ENCODE results near the gene TMCO5A.
A peak's percentile ranks its signal among the peaks of the same experiment; 100 is the strongest.

Gene TMCO5A

GRCh38 chr15:37973856-37974255 is 39.4 kb downstream of the TMCO5A start:
- DNase-seq (ENCODE audit: low read depth in 2 of 2) = peak; percentile 20 to 22

GRCh38 chr15:37978231-37978630 is 43.8 kb downstream of the TMCO5A start:
- DNase-seq (ENCODE audit: low read depth in 2 of 2) = no peak

GRCh38 chr15:37979671-37980409 is 45.4 kb downstream of the TMCO5A start:
- no peak for DNase-seq (ENCODE audit: low read depth in 2 of 2)

- no peak for DNase-seq (ENCODE audit: low read depth in 2 of 2)
These were observed 46.8 kb downstream of the TMCO5A start for GRCh38 chr15:37981201-37981600.

- peak in 1 of 2 experiments; percentile 8 for DNase-seq (ENCODE audit: low read depth in 2 of 2)
These were observed 47.3 kb downstream of the TMCO5A start for GRCh38 chr15:37981775-37982174.

GRCh38 chr15:37984368-37984767 is 49.9 kb downstream of the TMCO5A start:
- no peak for DNase-seq (ENCODE audit: low read depth in 2 of 2)

GRCh38 chr15:37995461-37996347 is 61.3 kb downstream of the TMCO5A start:
- peak; percentile 51 to 59 for DNase-seq (ENCODE audit: low read depth in 2 of 2)
